GM21423 (cell line): ENCODE data around the gene ACER1.

Experiments used
- ATAC-seq: cut with Tn5 transposase; IDR thresholded peaks from one replicate; pipeline ENCODE4 v1.9.1; 2021; ENCODE audit warnings: mild to moderate bottlenecking, moderate library complexity; ENCODE audit not compliant: unreplicated experiment

ACER1 gene

DNA sequence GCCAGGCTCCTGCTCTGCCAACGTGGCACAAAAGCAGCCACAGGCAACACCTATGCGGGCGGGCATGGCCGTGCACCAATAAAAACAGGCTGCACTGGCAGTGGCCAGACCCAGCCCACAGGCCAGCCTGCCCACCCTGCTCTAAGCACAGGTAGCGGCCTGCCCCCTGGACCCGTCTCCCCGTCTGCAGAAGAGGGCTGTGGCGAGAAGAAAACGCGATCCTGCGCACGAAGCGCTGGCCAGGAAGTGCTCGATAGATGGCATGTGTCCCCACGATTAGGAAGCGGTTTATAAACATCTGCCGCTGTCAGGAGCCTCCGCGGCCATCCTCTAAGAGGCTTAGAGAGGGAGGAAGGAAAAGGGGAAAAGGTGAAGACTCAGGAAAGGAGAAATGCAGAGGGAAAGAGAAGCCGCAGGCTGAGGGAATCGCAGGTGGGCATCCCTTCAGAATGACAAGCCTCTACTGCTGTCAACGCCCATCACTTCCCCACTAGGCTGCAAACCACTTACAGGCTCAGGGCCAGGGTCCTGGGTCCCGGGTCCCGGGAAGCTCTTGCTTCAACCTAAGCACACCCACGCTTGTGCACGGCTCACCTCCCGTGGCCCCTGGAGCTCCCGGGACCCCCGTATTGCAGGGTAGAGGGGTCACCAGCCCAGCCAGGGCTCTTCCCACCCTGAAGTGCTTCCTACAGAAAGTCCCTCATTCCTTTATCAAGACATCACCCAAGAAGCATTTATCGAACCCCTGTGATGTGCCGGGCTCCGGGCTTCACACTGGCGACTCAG is 64.1 kb downstream of the ACER1 start:
- no peak for ATAC-seq

DNA sequence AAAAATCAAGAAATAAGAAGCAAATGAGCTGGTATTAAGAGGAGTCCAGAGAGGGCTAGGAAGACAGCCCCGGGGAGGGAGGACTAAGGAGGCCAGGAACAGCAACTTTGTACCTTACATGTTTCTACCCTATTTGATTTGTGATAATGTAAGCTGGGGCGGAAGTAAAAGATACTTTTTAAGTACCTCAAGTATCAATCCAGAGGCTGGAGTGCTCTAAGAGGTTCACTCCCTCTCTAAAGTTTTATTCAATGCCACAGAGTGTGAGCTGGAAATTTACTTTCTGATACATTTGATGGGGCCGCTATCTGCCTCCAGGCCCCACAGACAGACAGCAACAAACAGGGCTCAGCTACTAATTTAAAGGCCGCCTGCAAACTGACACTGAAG is 65.0 kb downstream of the ACER1 start:
- ATAC-seq = no peak

DNA sequence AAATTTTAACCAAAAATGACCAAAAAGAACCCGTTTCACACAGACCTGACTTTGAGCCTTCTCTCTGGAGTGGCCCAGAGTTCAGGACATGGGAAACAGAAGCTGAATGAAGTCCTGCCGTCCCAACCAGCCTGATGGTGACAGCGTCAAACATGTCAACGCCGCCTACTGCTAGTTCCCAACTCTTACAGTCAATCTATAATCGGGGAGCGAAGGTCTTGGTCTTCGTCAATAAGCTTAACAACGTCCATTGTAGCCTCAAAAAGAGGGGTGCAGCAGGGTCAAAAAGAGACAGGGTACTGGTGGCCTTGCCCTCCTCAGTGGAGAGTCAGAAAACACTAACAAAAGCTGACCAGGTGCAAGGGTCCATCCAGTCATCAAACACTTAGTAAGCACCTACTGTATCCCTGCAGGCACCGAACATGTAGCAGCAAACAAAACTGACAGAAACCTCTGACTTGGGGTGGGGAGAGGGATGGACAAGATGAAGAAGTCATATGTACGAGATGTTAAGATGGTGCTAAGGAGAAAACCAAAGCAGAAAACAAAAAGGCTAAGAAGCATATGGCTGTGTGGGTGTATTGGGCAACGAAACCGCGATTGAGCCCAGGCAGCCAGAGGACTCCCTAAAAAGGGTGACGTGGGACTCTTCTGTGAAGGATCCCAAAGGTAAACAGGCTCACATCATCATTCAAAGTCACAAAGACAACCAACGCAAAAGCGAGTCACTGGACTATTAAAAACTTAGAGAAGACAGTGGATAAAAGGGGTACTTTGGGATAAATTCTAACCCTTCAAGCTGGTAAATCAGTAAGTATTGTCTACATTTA is 65.6 kb downstream of the ACER1 start:
- ATAC-seq = no peak

DNA sequence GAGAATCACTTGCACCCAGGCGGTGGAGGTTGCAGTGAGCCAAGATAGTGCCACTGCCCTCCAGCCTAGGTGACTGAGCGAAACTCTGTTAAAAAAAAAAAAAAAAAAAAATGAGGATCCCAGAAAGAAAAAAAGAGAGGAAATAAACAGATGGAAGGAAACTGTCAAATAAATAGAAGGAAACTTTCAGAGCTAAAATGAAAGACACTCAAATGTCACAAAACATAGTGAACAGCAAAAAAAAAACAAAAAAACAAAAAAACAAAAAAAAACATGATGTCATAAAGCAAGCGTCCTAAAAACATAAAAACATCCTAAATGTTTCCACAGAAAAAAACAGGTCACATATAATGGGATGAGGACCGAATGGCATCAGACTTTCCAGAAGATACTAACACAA is 68.6 kb downstream of the ACER1 start:
- ATAC-seq = no peak

DNA sequence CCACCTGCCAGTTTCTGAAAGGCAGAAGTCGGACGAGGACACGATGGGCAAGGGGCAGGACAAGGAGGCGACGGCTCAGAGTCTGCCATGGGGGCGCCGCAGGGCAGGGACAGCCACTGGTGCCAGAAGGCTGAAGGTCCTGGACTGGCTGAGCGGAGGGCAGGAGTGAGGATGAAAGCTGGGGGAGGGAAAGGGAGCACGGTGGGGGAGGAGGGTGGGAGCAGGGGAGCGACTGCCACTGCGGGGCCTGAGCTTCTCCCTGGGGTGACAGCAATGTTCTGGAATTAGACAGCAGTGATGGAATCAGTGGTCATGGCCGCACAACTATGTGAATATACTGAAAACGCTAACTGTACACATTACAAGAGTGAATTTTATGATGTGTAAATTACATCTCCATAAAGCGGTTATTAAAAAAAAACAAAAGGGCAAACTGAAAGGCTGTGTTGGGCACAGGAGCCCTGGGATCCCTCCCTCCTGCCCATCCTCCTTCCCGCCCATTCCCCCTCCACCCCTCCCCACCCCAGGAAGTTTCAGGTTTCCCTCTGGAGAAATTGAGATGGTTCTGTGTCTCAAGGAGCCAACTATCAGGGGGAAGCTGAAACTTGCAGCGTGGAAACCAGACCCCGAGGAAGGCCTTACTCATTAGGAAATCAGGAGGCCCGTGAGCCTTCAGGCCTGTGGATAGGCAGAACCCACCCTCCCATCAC is 69.5 kb downstream of the ACER1 start:
- ATAC-seq = no peak

DNA sequence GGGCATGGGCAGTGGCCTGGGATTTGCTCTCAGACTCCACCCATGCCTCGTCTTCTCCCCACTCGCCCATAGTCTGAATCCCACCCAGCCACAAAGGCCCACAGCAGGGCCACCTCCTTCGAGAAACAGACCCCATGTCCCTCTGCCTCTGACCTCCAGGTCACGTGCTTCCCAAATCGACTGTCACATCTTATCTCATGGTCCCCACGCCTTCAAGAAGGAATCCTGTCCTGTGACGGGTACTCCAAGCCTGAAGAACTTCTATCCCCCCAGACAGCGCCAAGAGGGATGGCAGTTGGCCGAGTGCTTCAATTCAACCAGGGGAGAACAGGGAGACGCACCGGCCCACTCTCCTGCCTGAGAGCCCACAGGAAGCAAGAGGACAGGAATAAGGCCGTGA is 70.1 kb downstream of the ACER1 start:
- ATAC-seq = no peak

DNA sequence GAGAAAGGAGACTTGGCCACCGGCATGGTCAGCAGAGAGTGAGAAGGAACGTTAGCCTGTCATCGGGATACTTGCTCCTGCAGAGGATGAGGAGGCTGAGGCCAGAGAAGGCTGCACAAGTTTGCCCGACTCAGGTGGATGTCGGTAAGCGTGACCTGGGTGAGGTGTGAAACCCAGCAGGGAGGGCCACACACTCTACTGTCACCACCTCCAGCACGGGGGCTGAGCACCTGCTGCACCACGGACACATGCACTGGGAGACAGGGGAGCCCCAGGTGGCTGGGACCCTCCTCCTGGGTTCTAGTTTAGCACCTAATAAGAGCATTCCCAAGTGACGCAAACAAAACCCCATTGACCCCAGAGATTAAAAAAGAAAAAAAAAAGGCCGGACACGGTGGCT is 70.9 kb downstream of the ACER1 start:
- ATAC-seq = no peak

DNA sequence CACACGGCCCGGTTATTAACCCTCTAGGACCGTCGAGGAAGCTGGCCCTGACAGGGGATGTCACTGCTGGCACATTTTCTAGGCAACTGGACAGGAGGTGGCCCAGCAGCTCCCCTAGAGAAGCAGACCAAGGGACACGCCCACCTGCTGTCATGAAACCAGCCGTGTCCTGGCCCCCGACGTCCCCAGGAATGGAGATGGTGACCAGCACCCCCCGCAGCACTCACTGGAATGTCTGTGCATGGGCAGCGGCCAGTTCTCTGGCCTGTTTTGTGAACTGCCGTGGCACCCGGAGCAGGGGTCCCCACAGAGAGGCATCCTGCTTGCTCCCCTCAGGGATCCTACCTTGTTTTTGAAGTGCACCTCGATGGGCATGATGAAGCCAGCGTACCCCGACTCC is 71.5 kb downstream of the ACER1 start:
- ATAC-seq = no peak

DNA sequence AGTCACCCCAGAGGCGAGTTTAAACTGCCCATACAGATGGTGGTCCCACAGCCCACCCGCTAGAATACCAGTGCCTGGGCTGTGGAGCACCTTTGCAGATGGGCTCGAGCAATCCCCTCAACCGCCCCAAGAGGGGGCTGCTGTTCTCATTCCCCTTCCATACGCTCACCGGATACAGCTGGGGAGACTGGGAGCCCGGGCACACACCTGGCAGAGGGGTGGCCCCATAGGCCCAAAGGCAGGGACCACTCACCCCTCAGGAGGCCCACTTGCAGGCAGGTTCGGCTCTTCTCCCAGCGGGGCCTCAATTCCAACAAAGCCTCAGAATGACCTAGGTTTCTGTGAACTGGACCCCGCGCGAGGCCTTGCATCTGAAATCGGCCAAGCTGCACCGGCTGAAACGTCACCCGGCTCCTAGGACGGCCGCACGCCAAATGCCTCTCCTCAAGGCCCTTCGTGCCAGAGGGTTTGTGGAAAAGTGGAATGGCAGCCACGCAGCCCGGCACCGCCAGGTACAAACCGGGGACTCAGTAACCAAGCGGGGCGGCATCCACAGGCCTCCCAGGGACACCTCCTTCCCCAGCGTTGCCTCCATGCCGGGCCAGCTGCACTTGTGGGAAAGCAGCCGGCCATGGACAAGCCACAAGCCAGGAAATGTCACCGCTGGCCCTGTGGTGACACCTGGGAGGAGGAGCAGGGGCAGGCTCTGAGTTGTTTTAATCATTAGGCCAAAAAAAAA is 72.3 kb downstream of the ACER1 start:
- ATAC-seq = no peak

DNA sequence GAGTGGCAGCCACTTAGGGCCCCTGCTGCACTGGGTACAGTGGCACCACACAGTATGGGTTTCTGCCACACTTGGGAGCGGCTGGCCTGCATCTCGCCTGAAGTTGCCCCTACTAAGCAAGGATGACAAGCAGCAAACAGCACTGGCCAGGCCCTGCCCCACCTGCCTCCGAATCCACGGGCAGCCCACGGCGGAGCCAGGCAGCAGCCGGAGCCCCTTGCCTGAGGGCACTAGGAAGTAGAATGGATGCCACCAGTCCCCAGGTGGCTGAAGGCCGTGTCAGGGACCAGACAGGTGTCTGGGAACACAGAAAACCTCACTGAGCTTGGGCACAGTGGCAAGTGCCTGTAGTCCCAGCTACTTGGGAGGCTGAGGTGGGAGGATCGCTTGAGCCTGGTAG is 73.0 kb downstream of the ACER1 start:
- no peak for ATAC-seq

DNA sequence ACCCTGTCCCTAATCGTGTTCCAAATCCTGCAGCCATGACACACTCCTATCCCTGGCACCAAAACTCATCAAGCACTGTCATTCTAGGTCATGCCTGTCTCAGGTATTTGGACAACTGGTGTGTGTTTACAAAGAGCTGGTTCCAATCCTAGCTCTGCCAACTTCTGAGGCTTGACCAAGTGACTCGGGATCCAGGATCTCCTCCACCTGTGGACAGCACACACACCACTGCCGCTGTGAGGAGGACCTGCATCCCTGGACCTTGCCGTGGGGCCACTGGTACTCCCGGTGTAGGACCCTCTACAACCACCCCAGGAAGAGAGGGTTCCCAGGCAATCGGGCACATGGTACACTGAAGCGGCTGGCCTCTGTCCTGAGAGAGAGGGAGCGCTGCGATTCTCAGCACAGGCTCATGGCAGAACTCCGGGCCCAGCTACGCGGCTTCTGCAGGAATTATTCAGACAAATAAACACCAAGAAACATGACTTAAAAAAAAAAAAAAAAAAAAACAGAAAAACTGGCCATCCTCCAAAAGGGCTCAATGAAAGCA is 74.0 kb downstream of the ACER1 start:
- ATAC-seq = no peak

DNA sequence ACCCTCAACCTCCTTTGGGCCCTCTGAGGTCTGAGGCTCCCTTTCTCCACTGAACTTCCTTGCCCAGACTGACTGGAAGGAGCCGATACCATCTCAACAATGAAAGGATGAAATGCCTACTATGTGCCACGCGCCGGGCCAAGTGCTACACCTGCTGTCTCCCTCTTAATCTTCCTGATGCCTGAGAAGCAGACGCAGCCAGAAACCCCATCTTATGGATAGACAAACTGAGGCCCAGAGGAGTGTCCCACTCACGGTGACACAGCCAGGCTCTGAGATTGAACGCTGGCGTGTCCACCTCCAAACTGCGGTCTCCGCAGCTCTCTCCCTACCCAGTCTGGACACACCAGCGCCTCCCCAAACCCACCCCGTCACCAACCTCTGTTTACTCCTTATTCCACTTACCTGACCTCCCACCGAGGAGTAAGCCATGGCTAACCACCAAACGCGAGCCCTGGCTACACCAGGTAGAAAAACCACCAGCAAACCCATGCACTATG is 74.5 kb downstream of the ACER1 start:
- ATAC-seq = no peak
